ENCODE results near the gene PPP2R2B. TPM values are rescaled to one million over a fixed set of nuclear protein-coding genes. Genes with fewer than 3 reads are reported as not detected.

PPP2R2B gene
- polyA plus RNA-seq, 1 experiment: 0.58 TPM

GRCh38 chr5:146758938-146759337 lies 119.6 kb downstream of the PPP2R2B start:
- ChIA-PET POLR2A (no interaction called here), CTCF (no interaction called here)
- DNase-seq (ENCODE audit: low read depth): no peak
- no peak overlapping the region for H3K4me3 ChIP-seq (ENCODE audit: low read depth, low read length)
- no peaks in the 10 kb centered on the region for H3K36me3 ChIP-seq (ENCODE audit: control insufficient read depth, insufficient read depth, low read length)
- H3K27me3 ChIP-seq (ENCODE audit: control insufficient read depth, insufficient read depth, low read length): no peaks in the 10 kb centered on the region
- no peak for TF ChIP-seq CTCF (IDR thresholded peaks at IDR 0.05; ENCODE audit: insufficient read depth, low read depth, low read length)

DNA sequence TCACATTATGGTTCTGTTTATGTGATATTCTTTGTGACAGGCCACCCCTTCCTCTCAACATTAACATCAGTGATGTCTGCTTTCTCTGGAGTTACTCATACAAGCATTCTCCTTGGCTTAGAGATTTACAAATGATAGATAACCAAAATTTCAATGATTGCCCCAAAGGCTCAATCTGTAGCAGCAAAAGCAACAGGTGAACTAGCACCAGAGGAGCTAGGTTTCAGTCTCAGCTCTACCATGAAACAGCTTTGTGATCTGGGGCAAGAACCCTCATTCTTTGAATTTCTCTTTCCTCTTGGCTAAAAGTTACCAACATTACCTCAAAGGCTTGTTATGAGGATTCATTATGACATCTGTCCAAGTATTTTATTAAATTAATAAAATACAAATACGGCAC lies 120.5 kb downstream of the PPP2R2B start:
- ChIA-PET CTCF (no interaction called here), POLR2A (no interaction called here)

DNA sequence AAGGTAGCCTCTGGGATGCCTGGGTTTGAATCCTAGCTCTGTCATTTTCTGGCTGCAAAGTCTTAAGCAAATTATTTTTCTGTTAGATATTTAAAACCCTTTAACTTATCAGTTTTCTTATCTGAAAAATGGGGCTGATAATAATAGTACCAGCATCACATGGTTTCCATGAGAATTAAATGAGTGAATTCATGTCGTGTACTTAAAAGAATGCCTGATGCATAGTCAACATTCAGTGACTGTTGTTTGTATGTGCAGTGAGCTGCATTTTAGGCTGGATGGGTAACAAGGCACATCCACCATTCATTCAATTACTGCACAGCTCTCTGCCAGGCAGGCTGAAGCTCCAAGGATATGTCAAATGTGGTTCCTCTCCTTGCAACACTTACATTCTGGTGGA lies 122.0 kb downstream of the PPP2R2B start:
- no peak for DNase-seq (ENCODE audit: low read depth)
- CTCF ChIA-PET: no interaction called here
- Histone ChIP-seq H3K36me3 (ENCODE audit: control insufficient read depth, insufficient read depth, low read length) (no peaks in the 10 kb centered on the region), H3K4me3 (ENCODE audit: low read depth, low read length) (no peak overlapping the region), H3K27me3 (ENCODE audit: control insufficient read depth, insufficient read depth, low read length) (no peaks in the 10 kb centered on the region)
- no peak for TF ChIP-seq CTCF (IDR thresholded peaks at IDR 0.05; ENCODE audit: insufficient read depth, low read depth, low read length)
- POLR2A ChIA-PET: no interaction called here

More for the DNA sequence above, 120.5 kb downstream of the PPP2R2B start:
- no peak overlapping the region for H3K4me3 ChIP-seq (ENCODE audit: low read depth, low read length)
- no peaks in the 10 kb centered on the region for H3K36me3 ChIP-seq (ENCODE audit: control insufficient read depth, insufficient read depth, low read length)
- no peak for TF ChIP-seq CTCF (IDR thresholded peaks at IDR 0.05; ENCODE audit: insufficient read depth, low read depth, low read length)
- DNase-seq (ENCODE audit: low read depth): no peak
- H3K27me3 ChIP-seq (ENCODE audit: control insufficient read depth, insufficient read depth, low read length): no peaks in the 10 kb centered on the region

GRCh38 chr5:146755793-146756192 lies 122.8 kb downstream of the PPP2R2B start:
- POLR2A ChIA-PET: no interaction called here
- CTCF ChIA-PET: no interaction called here
- Histone ChIP-seq H3K36me3 (ENCODE audit: control insufficient read depth, insufficient read depth, low read length) (no peaks in the 10 kb centered on the region), H3K4me3 (ENCODE audit: low read depth, low read length) (no peak overlapping the region), H3K27me3 (ENCODE audit: control insufficient read depth, insufficient read depth, low read length) (no peaks in the 10 kb centered on the region)
- no peak for TF ChIP-seq CTCF (IDR thresholded peaks at IDR 0.05; ENCODE audit: insufficient read depth, low read depth, low read length)
- DNase-seq (ENCODE audit: low read depth): no peak

GRCh38 chr5:146754621-146755020 lies 123.9 kb downstream of the PPP2R2B start:
- CTCF ChIA-PET: no interaction called here
- Histone ChIP-seq H3K4me3 (ENCODE audit: low read depth, low read length) (no peak overlapping the region), H3K27me3 (ENCODE audit: control insufficient read depth, insufficient read depth, low read length) (no peaks in the 10 kb centered on the region), H3K36me3 (ENCODE audit: control insufficient read depth, insufficient read depth, low read length) (no peaks in the 10 kb centered on the region)
- TF ChIP-seq CTCF (IDR thresholded peaks at IDR 0.05; ENCODE audit: insufficient read depth, low read depth, low read length): no peak
- POLR2A ChIA-PET: no interaction called here
- DNase-seq (ENCODE audit: low read depth): no peak
